Measurements from ENCODE around the gene RBAK. TPM values are rescaled to one million over a fixed set of nuclear protein-coding genes. Genes with fewer than 3 reads are reported as not detected.
"Not testable (repeated sequence)": the region's sequence is repeated elsewhere in the genome, so short reads cannot be mapped to it uniquely, and the experiment has no call there.

RBAK gene
- total and polyA plus RNA-seq, 2 experiments from 2014 or later = 4.6 to 8.4 TPM

GRCh38 chr7:5033186-5033585 is 12.5 kb upstream of the RBAK start:
- H3K9me2 ChIP-seq (ENCODE audit: insufficient read depth); H3K9ac ChIP-seq; H3K36me3 ChIP-seq (ENCODE audit: low read depth); H3F3A ChIP-seq (ENCODE audit: insufficient read depth); H3K27ac ChIP-seq; H3K4me3 ChIP-seq; H3K9me3 ChIP-seq (ENCODE audit: low read depth); H3K4me1 ChIP-seq (ENCODE audit: insufficient read depth); H2AFZ ChIP-seq; H3K4me2 ChIP-seq (ENCODE audit: unreplicated experiment); H3K79me2 ChIP-seq (ENCODE audit: insufficient read depth); H4K20me1 ChIP-seq (ENCODE audit: insufficient read depth); in situ Hi-C loops (cut with MboI); DNase-seq; H3K27me3 ChIP-seq (replicated peaks; ENCODE audit: insufficient read depth): not testable (repeated sequence)
- WGBS, 2 experiments (ENCODE audit: low coverage in 1 of 2, low lambda C conversion rate in 2 of 2, missing lambda C conversion rate in 2 of 2) = 65 to 84% methylated on average over 3 to 10 of the region's 10 CpGs

- H2AFZ ChIP-seq = no peak overlapping the region
- DNase-seq = no peak
Observed at GRCh38 chr7:5035276-5035675, 10.4 kb upstream of the RBAK start.

GRCh38 chr7:5036446-5036845 is 9.2 kb upstream of the RBAK start:
- TF ChIP-seq EZH2 (IDR thresholded peaks at IDR 0.05; ENCODE audit: insufficient read depth, poor library complexity, severe bottlenecking) = no peak
- TF ChIP-seq EZH2phosphoT487 (IDR thresholded peaks at IDR 0.05; ENCODE audit: insufficient read depth, low read depth) = no peak
- Histone ChIP-seq H3F3A (ENCODE audit: insufficient read depth) (no peaks in the 10 kb centered on the region), H3K4me3 (no peak overlapping the region), H3K27me3 (replicated peaks; ENCODE audit: insufficient read depth) (no peaks in the 10 kb centered on the region), H3K9ac (no peak overlapping the region), H3K4me2 (ENCODE audit: unreplicated experiment) (no peak overlapping the region), H4K20me1 (ENCODE audit: insufficient read depth) (no peaks in the 10 kb centered on the region), H3K36me3 (ENCODE audit: low read depth) (no peaks in the 10 kb centered on the region), H3K27ac (no peak overlapping the region), H3K4me1 (ENCODE audit: insufficient read depth) (no peaks in the 10 kb centered on the region), H3K9me2 (ENCODE audit: insufficient read depth) (no peaks in the 10 kb centered on the region), H2AFZ (no peak overlapping the region), H3K9me3 (ENCODE audit: low read depth) (no peaks in the 10 kb centered on the region), H3K79me2 (ENCODE audit: insufficient read depth) (no peaks in the 10 kb centered on the region)
- in situ Hi-C loops (cut with MboI) = no loop called here
- 78 to 82% methylated on average over 8 to 9 of the region's 9 CpGs for WGBS, 2 experiments (ENCODE audit: low coverage in 1 of 2, low lambda C conversion rate in 2 of 2, missing lambda C conversion rate in 2 of 2)
- no peak for DNase-seq

More at GRCh38 chr7:5035276-5035675, 10.4 kb upstream of the RBAK start:
- Histone ChIP-seq H3K27ac (no peak overlapping the region), H3K9ac (no peak overlapping the region), H3K27me3 (replicated peaks; ENCODE audit: insufficient read depth) (no peaks in the 10 kb centered on the region), H3K36me3 (ENCODE audit: low read depth) (no peaks in the 10 kb centered on the region), H3K4me2 (ENCODE audit: unreplicated experiment) (no peak overlapping the region), H3K79me2 (ENCODE audit: insufficient read depth) (no peaks in the 10 kb centered on the region), H3K9me2 (ENCODE audit: insufficient read depth) (no peaks in the 10 kb centered on the region), H3F3A (ENCODE audit: insufficient read depth) (no peaks in the 10 kb centered on the region), H3K4me3 (no peak overlapping the region), H4K20me1 (ENCODE audit: insufficient read depth) (no peaks in the 10 kb centered on the region), H3K4me1 (ENCODE audit: insufficient read depth) (no peaks in the 10 kb centered on the region), H3K9me3 (ENCODE audit: low read depth) (no peaks in the 10 kb centered on the region)
- no peak for TF ChIP-seq EZH2 (IDR thresholded peaks at IDR 0.05; ENCODE audit: insufficient read depth, poor library complexity, severe bottlenecking)
- no peak for TF ChIP-seq EZH2phosphoT487 (IDR thresholded peaks at IDR 0.05; ENCODE audit: insufficient read depth, low read depth)
- in situ Hi-C loops (cut with MboI) = no loop called here
- WGBS, 2 experiments (ENCODE audit: low coverage in 1 of 2, low lambda C conversion rate in 2 of 2, missing lambda C conversion rate in 2 of 2) = 85% methylated on average over 9 of the region's 9 CpGs

- peaks cover 3% of the 10 kb centered on the region for H3K79me2 ChIP-seq (ENCODE audit: insufficient read depth)
- no peak overlapping the region for H3K27ac ChIP-seq
- no peaks in the 10 kb centered on the region for H3K36me3 ChIP-seq (ENCODE audit: low read depth)
- in situ Hi-C loops (cut with MboI) = no loop called here
- H3K27me3 ChIP-seq (replicated peaks; ENCODE audit: insufficient read depth) = no peaks in the 10 kb centered on the region
- no peak for DNase-seq
- no peak overlapping the region for H2AFZ ChIP-seq
- TF ChIP-seq EZH2phosphoT487 (IDR thresholded peaks at IDR 0.05; ENCODE audit: insufficient read depth, low read depth) = no peak
- TF ChIP-seq EZH2 (IDR thresholded peaks at IDR 0.05; ENCODE audit: insufficient read depth, poor library complexity, severe bottlenecking) = no peak
- H3K9ac ChIP-seq = no peak overlapping the region
- no peak overlapping the region for H3K4me3 ChIP-seq
- no peak overlapping the region for H3K4me2 ChIP-seq (ENCODE audit: unreplicated experiment)
- 77 to 87% methylated on average over 5 of the region's 5 CpGs for WGBS, 2 experiments (ENCODE audit: low coverage in 1 of 2, low lambda C conversion rate in 2 of 2, missing lambda C conversion rate in 2 of 2)
- no peaks in the 10 kb centered on the region for H3K9me3 ChIP-seq (ENCODE audit: low read depth)
- no peaks in the 10 kb centered on the region for H4K20me1 ChIP-seq (ENCODE audit: insufficient read depth)
- no peaks in the 10 kb centered on the region for H3K9me2 ChIP-seq (ENCODE audit: insufficient read depth)
- 0 out of 2 replicates have a peak, but pooled peaks cover 3% of the 10 kb centered on the region for H3K4me1 ChIP-seq (ENCODE audit: insufficient read depth)
- H3F3A ChIP-seq (ENCODE audit: insufficient read depth) = no peaks in the 10 kb centered on the region
Observed at GRCh38 chr7:5041047-5041446, 4.6 kb upstream of the RBAK start.

GRCh38 chr7:5043661-5044060 is 2.0 kb upstream of the RBAK start:
- H3K4me2 ChIP-seq (ENCODE audit: unreplicated experiment) = no peak overlapping the region
- in situ Hi-C loops (cut with MboI) = no loop called here
- no peaks in the 10 kb centered on the region for H4K20me1 ChIP-seq (ENCODE audit: insufficient read depth)
- TF ChIP-seq EZH2 (IDR thresholded peaks at IDR 0.05; ENCODE audit: insufficient read depth, poor library complexity, severe bottlenecking) (no peak), EZH2phosphoT487 (IDR thresholded peaks at IDR 0.05; ENCODE audit: insufficient read depth, low read depth) (no peak)
- H2AFZ ChIP-seq = no peak overlapping the region
- 56 to 61% methylated on average over 2 of the region's 2 CpGs for WGBS, 2 experiments (ENCODE audit: low coverage in 1 of 2, low lambda C conversion rate in 2 of 2, missing lambda C conversion rate in 2 of 2)
- H3F3A ChIP-seq (ENCODE audit: insufficient read depth) = no peaks in the 10 kb centered on the region
- no peak overlapping the region for H3K4me3 ChIP-seq
- no peaks in the 10 kb centered on the region for H3K27me3 ChIP-seq (replicated peaks; ENCODE audit: insufficient read depth)
- H3K27ac ChIP-seq = no peak overlapping the region
- H3K9me2 ChIP-seq (ENCODE audit: insufficient read depth) = no peaks in the 10 kb centered on the region
- no peak overlapping the region for H3K9ac ChIP-seq
- no peaks in the 10 kb centered on the region for H3K36me3 ChIP-seq (ENCODE audit: low read depth)
- 0 out of 2 replicates have a peak, but pooled peaks cover 3% of the 10 kb centered on the region for H3K4me1 ChIP-seq (ENCODE audit: insufficient read depth)
- H3K79me2 ChIP-seq (ENCODE audit: insufficient read depth) = peaks cover 27% of the 10 kb centered on the region
- no peak for DNase-seq
- no peaks in the 10 kb centered on the region for H3K9me3 ChIP-seq (ENCODE audit: low read depth)

GRCh38 chr7:5046397-5046732 is 705 bp downstream of the RBAK start:
- H3K79me2 ChIP-seq (ENCODE audit: insufficient read depth) = peaks cover 54% of the 10 kb centered on the region
- H2AFZ ChIP-seq = peak overlapping the region; percentile 99
- H3K9ac ChIP-seq = peak overlapping the region; percentile 99
- in situ Hi-C loops (cut with MboI); H3F3A ChIP-seq (ENCODE audit: insufficient read depth); H4K20me1 ChIP-seq (ENCODE audit: insufficient read depth); H3K9me2 ChIP-seq (ENCODE audit: insufficient read depth); H3K9me3 ChIP-seq (ENCODE audit: low read depth); H3K4me1 ChIP-seq (ENCODE audit: insufficient read depth); H3K27me3 ChIP-seq (replicated peaks; ENCODE audit: insufficient read depth): not testable (repeated sequence)
- peak overlapping the region; percentile 81 for H3K4me2 ChIP-seq (ENCODE audit: unreplicated experiment)
- H3K4me3 ChIP-seq = peak overlapping the region; percentile 93
- peak; percentile 35 for DNase-seq
- WGBS, 2 experiments (ENCODE audit: low coverage in 1 of 2, low lambda C conversion rate in 2 of 2, missing lambda C conversion rate in 2 of 2) = 3% methylated on average over 19 to 20 of the region's 20 CpGs
- H3K36me3 ChIP-seq (ENCODE audit: low read depth) = peaks cover 13% of the 10 kb centered on the region; the same call in 1 of the 2 replicates
- peak overlapping the region; percentile 78 for H3K27ac ChIP-seq

GRCh38 chr7:5047127-5047526 is 1.5 kb downstream of the RBAK start:
- H4K20me1 ChIP-seq (ENCODE audit: insufficient read depth); H3K27me3 ChIP-seq (replicated peaks; ENCODE audit: insufficient read depth); H3K27ac ChIP-seq; H3K9me3 ChIP-seq (ENCODE audit: low read depth); DNase-seq; H2AFZ ChIP-seq; H3K4me1 ChIP-seq (ENCODE audit: insufficient read depth); H3K9me2 ChIP-seq (ENCODE audit: insufficient read depth); in situ Hi-C loops (cut with MboI); H3F3A ChIP-seq (ENCODE audit: insufficient read depth): not testable (repeated sequence)
- WGBS, 2 experiments (ENCODE audit: low coverage in 1 of 2, low lambda C conversion rate in 2 of 2, missing lambda C conversion rate in 2 of 2) = 75 to 81% methylated on average over 2 of the region's 2 CpGs
- peaks cover 61% of the 10 kb centered on the region for H3K79me2 ChIP-seq (ENCODE audit: insufficient read depth)
- peak overlapping the region; percentile 93 for H3K4me3 ChIP-seq
- peak overlapping the region; percentile 99 for H3K9ac ChIP-seq
- peaks cover 21% of the 10 kb centered on the region for H3K36me3 ChIP-seq (ENCODE audit: low read depth)
- H3K4me2 ChIP-seq (ENCODE audit: unreplicated experiment) = peak overlapping the region; percentile 81

All from GM23248 (cell line).